HG02588 (cell line): ENCODE data around the gene TMCC2.
"Not testable (repeated sequence)": the region's sequence is repeated elsewhere in the genome, so short reads cannot be mapped to it uniquely, and the experiment has no call there.

Source experiments
- ATAC-seq: cut with Tn5 transposase; IDR thresholded peaks from one replicate; pipeline ENCODE4 v1.9.1; 2021; ENCODE audit warnings: mild to moderate bottlenecking, moderate library complexity; ENCODE audit not compliant: unreplicated experiment

The TMCC2 gene

GRCh38 chr1:205211839-205212536 lies 15.8 kb upstream of the TMCC2 start:
- peak; percentile 20 for ATAC-seq

DNA sequence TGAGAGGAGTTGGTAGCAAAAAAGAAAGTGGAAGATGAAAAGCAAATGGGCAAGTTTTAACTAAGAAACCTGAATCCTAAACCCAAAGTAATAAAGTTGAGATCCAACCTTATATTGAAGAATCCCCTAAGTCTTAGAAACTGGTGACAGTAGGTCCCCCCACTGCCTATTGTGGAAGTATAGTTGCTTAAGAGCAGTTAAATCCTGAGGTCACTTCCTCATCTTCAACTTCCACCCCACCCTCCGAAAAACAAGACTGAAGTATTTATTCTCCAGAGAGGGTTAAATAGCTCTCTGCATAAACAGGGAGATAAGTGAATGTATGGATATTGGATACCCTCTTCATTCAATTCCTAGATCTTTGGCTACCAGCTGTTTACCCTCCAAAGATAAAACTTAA lies 13.0 kb upstream of the TMCC2 start:
- ATAC-seq, result no peak

DNA sequence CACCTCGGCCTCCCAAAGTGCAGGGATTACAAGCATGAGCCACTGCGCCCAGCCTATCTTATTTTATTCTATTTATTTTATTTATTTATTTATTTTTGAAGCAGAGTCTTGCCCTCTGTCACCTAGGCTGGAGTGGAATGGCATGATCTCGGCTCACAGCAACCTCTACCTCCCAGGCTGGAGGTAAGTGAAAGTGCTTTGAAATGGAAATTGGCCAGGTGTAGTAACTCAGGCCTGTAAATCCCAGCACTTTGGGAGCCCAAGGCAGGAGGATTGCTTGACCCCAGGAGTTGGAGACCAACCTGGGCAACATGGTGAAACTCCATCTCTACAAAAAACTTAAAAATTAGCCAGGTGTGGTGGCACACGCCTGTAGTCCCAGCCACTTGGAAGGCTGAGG lies 11.2 kb upstream of the TMCC2 start:
- ATAC-seq, result no peak

DNA sequence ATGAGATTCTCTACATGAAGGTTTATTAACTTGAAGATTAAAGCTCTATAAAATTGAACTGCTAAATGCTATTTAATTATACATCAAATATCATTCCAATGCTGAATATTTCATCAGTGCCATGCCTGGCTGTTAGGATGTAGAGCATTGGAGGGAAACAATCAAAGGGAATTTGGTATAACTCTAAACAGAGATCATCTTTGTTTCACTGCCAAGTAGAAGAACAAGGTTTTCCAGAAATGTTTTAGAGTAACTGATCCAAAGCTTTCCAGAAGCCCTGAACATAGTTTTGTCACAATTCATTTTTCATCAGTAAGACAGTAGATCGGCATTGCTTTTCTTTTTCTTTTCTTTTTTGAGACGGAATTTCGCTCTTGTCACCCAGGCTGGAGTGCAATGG lies 10.3 kb upstream of the TMCC2 start:
- no peak for ATAC-seq

DNA sequence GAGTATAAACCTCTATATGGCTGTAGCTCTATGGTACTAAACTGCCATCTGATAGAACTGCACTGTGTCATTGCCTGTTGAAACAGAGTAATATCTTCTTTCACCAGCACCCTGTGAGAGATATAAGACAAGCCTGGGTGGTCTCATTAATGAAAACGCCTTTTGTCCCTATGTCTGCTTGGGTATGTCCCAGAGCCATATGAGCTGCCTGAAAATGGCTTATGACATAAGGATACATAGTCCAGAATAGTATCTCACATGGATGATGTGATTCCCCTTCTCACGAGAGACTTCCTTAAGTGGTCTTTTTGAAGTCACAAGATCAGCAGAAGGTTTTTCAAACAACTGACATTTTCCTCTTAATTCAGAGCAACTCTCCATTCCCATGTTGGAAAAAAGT lies 7.3 kb upstream of the TMCC2 start:
- ATAC-seq, result no peak

DNA sequence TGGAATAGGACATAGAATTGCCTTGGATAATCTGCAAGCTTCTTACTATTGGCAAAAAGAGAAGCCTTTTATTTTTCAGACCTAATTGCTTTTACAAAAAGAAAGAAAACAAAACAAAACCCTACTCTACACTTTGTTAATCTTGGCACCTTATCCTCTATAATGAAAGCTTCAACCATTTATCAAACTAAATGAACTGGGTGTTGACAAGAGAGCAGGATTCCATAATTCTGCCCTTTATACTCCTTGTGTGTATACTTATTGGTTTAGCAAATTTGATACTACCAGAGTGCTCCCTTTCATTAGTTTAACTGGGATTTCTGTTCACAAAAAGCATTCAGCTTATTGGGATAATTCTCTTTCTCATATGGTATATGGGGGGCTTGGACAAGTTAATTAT lies 3.0 kb upstream of the TMCC2 start:
- no peak for ATAC-seq

DNA sequence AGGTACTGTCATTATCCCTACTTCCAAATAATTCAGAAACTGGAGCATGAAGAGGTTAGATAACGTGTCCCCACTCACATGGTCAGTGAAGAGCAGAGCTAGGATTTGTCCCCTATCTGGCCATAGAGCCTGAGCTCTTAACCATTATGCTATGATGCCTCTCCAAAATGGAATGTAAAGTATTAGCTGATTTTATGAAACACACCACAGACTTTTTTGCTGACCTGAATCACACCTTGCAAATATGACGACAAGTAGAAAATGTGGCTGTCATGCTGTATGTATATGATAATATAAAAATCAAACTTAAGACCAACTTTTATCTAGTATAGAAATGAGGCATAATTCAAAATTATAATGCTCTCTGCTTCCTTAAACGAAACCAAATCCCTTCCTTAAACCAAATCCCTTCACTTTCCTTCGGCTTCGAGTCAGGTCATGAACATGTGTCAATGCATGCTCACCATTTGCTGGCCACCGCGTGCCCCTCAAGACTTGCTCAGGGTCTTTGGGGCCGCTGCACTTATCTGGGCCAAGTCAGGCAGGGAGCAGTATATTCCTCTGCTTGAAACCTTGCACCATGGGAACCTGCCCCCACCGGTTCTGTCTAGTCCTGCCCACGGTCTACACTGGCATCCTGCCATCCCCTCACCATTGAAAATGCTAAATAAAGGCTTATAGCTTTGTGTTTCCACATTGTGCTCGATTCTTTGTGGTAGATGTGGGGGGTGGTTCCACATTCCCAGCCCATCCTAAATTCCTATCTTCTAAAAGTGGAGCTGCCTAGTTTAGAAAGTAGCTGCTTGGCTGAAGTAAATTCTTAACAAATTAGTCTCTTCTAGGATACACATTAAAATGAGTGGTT lies 1.6 kb upstream of the TMCC2 start:
- no peak for ATAC-seq

GRCh38 chr1:205226868-205227583 lies 720 bp upstream of the TMCC2 start:
- ATAC-seq, result no peak

- ATAC-seq, result peak; percentile 25
Measured at GRCh38 chr1:205228093-205228521, 361 bp downstream of the TMCC2 start.

DNA sequence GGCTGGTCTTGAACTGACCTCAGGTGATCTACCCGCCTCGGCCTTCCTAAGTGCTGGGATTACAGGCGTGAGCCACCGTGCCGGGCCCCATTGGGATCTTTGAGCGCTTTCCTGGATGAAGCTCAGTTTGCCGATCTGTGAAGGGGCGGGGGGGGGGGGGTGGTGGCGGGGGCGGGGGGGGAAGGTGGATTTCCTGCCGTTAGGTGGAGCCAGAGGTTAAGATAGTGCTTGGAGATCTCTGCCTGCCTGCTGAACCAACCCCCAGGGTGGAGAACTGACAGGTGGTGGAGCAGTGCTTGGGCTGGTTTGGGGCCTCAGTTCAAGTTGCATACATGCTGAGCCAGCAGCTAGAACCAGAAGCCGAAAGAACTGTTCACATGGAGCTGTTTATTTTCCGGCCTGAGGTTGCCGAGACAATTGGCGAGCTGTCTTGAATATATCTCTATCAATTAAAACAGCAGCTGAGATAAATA lies 1.7 kb downstream of the TMCC2 start:
- ATAC-seq, result no peak

- no peak for ATAC-seq
Measured at GRCh38 chr1:205229916-205230700, 2.4 kb downstream of the TMCC2 start.

DNA sequence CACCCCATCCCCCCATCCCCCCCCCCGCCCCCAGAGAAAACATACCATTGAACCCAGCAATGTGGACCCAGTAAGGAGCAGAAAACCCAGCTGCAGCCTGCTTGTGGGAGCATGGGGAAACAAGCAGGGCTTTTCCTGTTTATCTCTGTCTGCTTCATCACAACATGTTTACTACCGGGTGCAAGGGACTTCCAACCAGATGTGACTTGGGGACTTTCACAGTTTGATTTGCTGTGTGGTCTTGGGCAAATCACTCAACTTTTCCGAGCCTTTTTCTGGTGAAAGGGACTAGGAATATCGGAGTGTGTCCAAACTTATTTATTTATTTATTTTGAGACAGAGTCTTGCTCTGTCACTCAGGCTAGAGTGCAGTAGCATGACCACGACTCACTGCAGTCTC lies 3.2 kb downstream of the TMCC2 start:
- ATAC-seq, result no peak

- no peak for ATAC-seq
Measured at GRCh38 chr1:205232127-205232820, 4.5 kb downstream of the TMCC2 start.

GRCh38 chr1:205232945-205233397 lies 5.2 kb downstream of the TMCC2 start:
- no peak for ATAC-seq

- not testable (repeated sequence) for ATAC-seq
Measured at GRCh38 chr1:205233986-205234385, 6.2 kb downstream of the TMCC2 start.

GRCh38 chr1:205235951-205236350 lies 8.2 kb downstream of the TMCC2 start:
- ATAC-seq, result no peak

DNA sequence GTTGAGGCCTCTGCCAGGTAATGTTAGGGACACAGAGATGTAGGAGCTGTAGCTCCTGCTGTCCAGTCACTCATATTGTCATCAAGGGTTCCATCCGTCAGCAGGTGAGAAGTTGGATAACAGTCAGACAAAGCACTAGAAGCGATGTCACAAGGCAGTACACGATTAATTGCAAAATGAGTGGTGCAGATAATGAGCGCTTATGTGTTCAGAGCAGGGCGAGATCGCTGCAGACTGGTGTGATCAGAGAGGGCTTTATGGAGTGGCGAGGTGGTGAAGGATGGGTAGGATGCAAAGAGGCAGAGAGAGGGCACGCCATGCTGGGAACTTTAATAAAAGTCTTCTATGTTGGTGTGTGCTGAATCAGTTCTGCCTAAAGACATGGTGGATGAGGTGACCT lies 8.8 kb downstream of the TMCC2 start:
- no peak for ATAC-seq

DNA sequence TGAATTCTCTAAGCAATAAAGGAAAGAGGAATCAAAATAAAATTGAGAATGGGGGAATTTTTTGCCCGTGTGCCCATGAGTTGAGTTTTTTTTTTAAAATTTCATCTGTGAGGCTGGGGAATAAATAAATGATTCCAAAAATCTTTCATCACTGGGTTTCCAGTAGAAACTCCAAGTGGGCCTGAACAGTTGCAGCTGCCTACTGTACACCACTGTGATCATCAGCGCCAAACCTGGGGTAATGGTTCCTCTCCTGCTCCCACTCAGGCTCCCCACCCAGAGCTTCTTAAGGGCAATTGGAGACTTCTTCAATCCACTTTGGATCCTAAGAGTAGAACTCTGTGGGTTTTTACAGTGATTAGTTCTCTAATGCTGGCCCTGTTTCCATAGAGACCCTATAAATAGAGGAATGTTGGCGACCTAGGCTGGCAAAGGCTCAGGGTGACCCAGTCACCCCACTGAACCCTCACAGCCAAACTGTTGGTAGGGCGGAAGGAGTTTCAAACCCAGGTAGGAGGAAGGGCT lies 9.3 kb downstream of the TMCC2 start:
- no peak for ATAC-seq

DNA sequence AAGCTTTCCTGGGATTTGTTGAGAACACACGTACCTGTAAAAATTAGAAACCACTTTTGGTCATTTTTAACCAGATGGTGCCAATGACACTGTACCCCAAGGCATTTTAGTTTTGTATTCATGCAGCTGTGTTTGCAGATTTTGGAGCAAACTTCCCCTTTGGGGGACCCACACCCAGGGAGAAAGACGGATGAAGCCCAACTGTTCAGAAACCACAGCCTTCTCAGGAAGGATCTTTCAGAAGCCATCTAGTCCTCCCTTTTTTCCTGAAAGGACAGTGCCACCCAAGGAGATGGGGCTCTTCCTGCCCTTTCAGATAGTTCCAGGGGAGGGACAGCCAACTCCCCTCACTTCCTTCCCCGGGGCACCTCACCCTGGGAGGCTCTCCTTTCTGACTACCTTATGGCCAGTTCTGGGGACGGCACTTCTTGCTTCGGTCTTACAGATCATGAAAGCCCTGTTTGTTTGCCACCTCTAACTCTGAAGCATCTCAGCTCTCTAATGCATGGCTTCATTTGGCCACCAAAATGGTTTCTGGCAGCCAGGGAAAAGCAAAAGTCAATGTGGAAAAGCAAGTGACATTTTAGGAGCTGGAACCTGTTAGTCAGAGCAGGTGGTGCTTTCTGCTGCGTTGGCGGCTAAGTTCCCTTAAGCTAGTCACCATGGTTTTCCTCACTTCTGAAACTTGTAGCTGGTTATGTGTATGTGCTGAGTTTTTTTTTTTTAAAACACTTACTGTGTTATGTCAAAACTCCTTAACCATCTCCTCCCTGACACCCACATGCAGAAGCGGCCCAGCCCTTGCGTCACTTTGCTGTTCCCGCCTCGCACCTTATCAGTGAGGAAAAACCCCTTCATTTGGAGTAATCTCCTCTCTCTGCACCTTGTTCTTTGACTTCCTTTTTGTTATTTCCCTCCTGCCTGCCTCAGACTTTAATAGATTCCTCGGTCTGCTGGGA lies 10.1 kb downstream of the TMCC2 start:
- ATAC-seq, result no peak
